Parathyroid adenoma (tissue), 2 donors: Measurements from ENCODE around the gene APPBP2.

Experiments
- H2AFZ ChIP-seq: fragments of 300-600 bp; sonication (generic); one replicate; pipeline ENCODE4 v1.7.0; 2017; ENCODE audit warnings: antibody characterized with exemption, mild to moderate bottlenecking
- H3K27ac ChIP-seq: fragments of 300-600 bp; sonication (generic); one replicate; pipeline ENCODE4 v1.7.0; 2017
- H3K27me3 ChIP-seq: fragments of 300-600 bp; sonication (generic); one replicate; pipeline ENCODE4 v1.7.0; 2017; ENCODE audit warnings: low read length; ENCODE audit not compliant: control insufficient read depth, insufficient read depth
- H3K36me3 ChIP-seq: fragments of 300-600 bp; sonication (generic); one replicate; pipeline ENCODE4 v1.7.0; 2017; ENCODE audit warnings: low read length; ENCODE audit not compliant: control insufficient read depth, insufficient read depth
- H3K4me1 ChIP-seq: fragments of 300-600 bp; sonication (generic); one replicate; pipeline ENCODE4 v1.7.0; 2017; ENCODE audit warnings: control low read depth
- H3K4me2 ChIP-seq: fragments of 300-600 bp; sonication (generic); one replicate; pipeline ENCODE4 v1.7.0; 2017; ENCODE audit warnings: low read length
- H3K4me3 ChIP-seq: fragments of 300-600 bp; sonication (generic); one replicate; pipeline ENCODE4 v1.7.0; 2017; ENCODE audit warnings: low read depth, low read length
- H3K79me2 ChIP-seq: fragments of 300-600 bp; sonication (generic); one replicate; pipeline ENCODE4 v1.7.0; 2017; ENCODE audit warnings: control low read depth
- H3K9ac ChIP-seq: fragments of 300-600 bp; sonication (generic); one replicate; pipeline ENCODE4 v1.7.0; 2017; ENCODE audit warnings: mild to moderate bottlenecking
- H3K9me3 ChIP-seq: fragments of 300-600 bp; sonication (generic); one replicate; pipeline ENCODE4 v1.7.0; 2017; ENCODE audit warnings: low read length; ENCODE audit not compliant: control insufficient read depth
- CTCF ChIP-seq: fragments of 300-600 bp; sonication (generic); IDR thresholded peaks from one replicate; pipeline ENCODE4 v1.7.0; 2017; ENCODE audit warnings: antibody characterized with exemption, mild to moderate bottlenecking
- donor health status: primary hyperparathyroidism.

APPBP2 gene

GRCh38 chr17:60471451-60471850, 54.6 kb downstream of the APPBP2 start:
- Histone ChIP-seq H2AFZ (no peak overlapping the region), H3K9me3 (no peaks in the 10 kb centered on the region), H3K36me3 (no peaks in the 10 kb centered on the region), H3K27me3 (no peaks in the 10 kb centered on the region), H3K4me3 (no peak overlapping the region), H3K79me2 (no peaks in the 10 kb centered on the region), H3K9ac (no peak overlapping the region), H3K4me1 (peaks cover 6% of the 10 kb centered on the region), H3K27ac (no peak overlapping the region), H3K4me2 (no peak overlapping the region)
- no peak for TF ChIP-seq CTCF

DNA sequence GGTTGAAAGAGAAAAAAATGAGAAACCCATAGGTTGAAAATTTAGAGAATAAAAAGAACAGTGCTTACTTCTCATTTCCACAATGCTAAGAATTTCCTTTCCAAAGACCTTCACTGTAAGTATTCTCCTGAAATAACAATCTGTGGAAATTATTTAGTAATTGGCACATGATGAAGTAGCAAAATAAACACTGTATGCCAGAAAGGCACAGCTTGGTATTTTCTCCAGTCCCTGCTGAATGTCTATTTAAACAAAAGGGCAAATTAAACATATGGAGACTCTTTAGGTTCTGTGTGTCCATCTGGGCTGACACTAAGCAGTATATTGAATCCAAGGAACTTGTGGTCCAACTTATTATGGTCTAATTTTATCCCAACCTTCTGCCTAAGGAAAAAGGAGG, 57.7 kb downstream of the APPBP2 start:
- no peak overlapping the region for H3K27ac ChIP-seq

GRCh38 chr17:60464343-60464742, 61.7 kb downstream of the APPBP2 start:
- Histone ChIP-seq H3K4me2 (no peak overlapping the region), H3K36me3 (no peaks in the 10 kb centered on the region), H2AFZ (no peak overlapping the region), H3K4me3 (no peak overlapping the region), H3K4me1 (no peaks in the 10 kb centered on the region), H3K9me3 (no peaks in the 10 kb centered on the region), H3K27me3 (no peaks in the 10 kb centered on the region), H3K79me2 (no peaks in the 10 kb centered on the region), H3K27ac (no peak overlapping the region), H3K9ac (no peak overlapping the region)
- no peak for TF ChIP-seq CTCF

More for the DNA sequence above, 57.7 kb downstream of the APPBP2 start:
- no peak overlapping the region for H3K4me2 ChIP-seq
- H3K36me3 ChIP-seq: no peaks in the 10 kb centered on the region
- H3K9me3 ChIP-seq: no peaks in the 10 kb centered on the region
- TF ChIP-seq CTCF: no peak
- H3K27me3 ChIP-seq: no peaks in the 10 kb centered on the region
- no peak overlapping the region for H2AFZ ChIP-seq
- H3K4me1 ChIP-seq: peaks cover 6% of the 10 kb centered on the region
- H3K79me2 ChIP-seq: no peaks in the 10 kb centered on the region
- H3K4me3 ChIP-seq: no peak overlapping the region
- no peak overlapping the region for H3K9ac ChIP-seq

DNA sequence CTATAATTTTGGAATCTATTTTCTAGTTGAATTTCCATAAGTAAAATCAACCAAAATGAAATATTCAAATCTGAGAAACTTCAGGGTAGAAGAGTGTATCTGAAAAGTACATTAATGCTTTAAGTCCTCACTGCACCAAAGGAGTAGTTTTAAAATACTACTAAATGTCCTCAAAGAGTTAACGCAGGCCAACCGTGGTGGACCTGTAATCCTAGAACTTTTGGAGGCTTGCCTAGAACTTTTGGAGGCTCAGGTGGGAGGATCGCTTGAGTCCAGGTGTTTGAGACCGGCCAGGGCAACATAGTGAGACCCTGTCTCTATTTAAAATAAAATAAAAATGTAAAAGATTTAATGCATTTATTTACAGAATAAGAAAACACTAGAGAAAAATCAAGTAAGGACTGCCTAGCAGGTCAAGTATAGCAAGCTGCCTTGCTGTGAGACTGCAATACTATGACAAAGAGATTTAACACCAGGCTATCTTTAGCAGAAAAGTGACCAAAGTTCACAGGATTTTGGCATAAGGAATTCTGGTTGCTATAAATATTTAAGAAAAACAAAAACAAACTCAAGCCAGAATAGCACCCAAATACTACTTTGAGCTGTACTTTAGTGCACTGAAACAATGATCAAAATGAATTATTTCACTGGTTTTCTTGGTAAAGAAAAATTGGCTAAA, 62.7 kb downstream of the APPBP2 start:
- H2AFZ ChIP-seq: no peak overlapping the region
- H3K4me1 ChIP-seq: no peaks in the 10 kb centered on the region
- no peaks in the 10 kb centered on the region for H3K9me3 ChIP-seq
- no peak overlapping the region for H3K4me3 ChIP-seq
- H3K36me3 ChIP-seq: no peaks in the 10 kb centered on the region
- H3K4me2 ChIP-seq: no peak overlapping the region
- no peaks in the 10 kb centered on the region for H3K79me2 ChIP-seq
- TF ChIP-seq CTCF: no peak
- no peak overlapping the region for H3K27ac ChIP-seq
- H3K27me3 ChIP-seq: no peaks in the 10 kb centered on the region
- no peak overlapping the region for H3K9ac ChIP-seq

- no peaks in the 10 kb centered on the region for H3K79me2 ChIP-seq
- no peak overlapping the region for H3K27ac ChIP-seq
- no peak for TF ChIP-seq CTCF
- no peak overlapping the region for H3K4me3 ChIP-seq
- no peak overlapping the region for H3K9ac ChIP-seq
- H3K9me3 ChIP-seq: no peaks in the 10 kb centered on the region
- H3K36me3 ChIP-seq: no peaks in the 10 kb centered on the region
- H3K27me3 ChIP-seq: no peaks in the 10 kb centered on the region
- no peak overlapping the region for H3K4me2 ChIP-seq
- H2AFZ ChIP-seq: no peak overlapping the region
- H3K4me1 ChIP-seq: no peaks in the 10 kb centered on the region
These were observed 64.5 kb downstream of the APPBP2 start for GRCh38 chr17:60461584-60461983.
